GM19468 (cell line): ENCODE data around the gene CENPB.
"Not testable (repeated sequence)": the region's sequence is repeated elsewhere in the genome, so short reads cannot be mapped to it uniquely, and the experiment has no call there.

ENCODE experiments used
- ATAC-seq: cut with Tn5 transposase; IDR thresholded peaks from one replicate; pipeline ENCODE4 v1.9.1; 2021; ENCODE audit warnings: mild to moderate bottlenecking, moderate library complexity, moderate number of reproducible peaks; ENCODE audit not compliant: unreplicated experiment; ENCODE audit errors: extremely low read depth

The CENPB gene, protein sequence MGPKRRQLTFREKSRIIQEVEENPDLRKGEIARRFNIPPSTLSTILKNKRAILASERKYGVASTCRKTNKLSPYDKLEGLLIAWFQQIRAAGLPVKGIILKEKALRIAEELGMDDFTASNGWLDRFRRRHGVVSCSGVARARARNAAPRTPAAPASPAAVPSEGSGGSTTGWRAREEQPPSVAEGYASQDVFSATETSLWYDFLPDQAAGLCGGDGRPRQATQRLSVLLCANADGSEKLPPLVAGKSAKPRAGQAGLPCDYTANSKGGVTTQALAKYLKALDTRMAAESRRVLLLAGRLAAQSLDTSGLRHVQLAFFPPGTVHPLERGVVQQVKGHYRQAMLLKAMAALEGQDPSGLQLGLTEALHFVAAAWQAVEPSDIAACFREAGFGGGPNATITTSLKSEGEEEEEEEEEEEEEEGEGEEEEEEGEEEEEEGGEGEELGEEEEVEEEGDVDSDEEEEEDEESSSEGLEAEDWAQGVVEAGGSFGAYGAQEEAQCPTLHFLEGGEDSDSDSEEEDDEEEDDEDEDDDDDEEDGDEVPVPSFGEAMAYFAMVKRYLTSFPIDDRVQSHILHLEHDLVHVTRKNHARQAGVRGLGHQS

DNA sequence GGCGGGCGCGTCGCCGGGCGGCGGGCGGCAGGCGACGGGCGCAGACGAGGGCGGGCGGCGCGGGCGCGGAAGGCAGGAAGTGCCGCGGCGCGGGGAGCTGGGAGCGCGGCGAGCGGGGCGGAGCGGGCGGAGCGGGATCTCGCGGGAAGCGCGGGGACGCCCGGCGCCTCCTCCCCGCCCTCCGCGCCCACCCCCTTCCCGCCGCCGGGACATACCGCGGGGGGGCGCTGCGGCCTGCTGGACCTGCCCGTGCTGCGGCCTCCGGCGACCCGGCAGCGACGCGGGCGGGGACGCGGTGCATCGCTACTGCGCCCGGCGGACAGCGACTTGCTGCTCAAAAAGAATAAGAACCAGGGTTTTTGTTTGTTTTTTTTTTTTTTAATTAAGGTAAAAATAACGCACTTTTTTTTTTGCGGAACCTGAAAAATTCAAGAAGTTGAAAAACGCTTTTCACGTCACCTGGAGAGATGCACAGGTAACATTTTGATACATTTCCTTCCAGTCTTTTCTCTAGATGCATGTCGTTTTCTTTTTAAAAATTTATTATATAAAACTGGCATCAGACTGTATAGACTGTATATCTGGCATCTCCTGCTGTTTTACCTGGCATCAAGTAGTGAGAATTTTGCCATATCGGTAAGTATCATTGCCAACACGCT, at the start of gene CENPB:
TSS of gene CENPB (minus strand) at position 76 of the 659 bp plus-strand sequence. CDS start 257 bp downstream, outside the sequence.
- ATAC-seq = peak; percentile 82

GRCh38 chr20:3836132-3836531, 49.6 kb upstream of the CENPB start:
- no peak for ATAC-seq

GRCh38 chr20:3829891-3830290, 43.4 kb upstream of the CENPB start:
- not testable (repeated sequence) for ATAC-seq

GRCh38 chr20:3828798-3829197, 42.3 kb upstream of the CENPB start:
- no peak for ATAC-seq

DNA sequence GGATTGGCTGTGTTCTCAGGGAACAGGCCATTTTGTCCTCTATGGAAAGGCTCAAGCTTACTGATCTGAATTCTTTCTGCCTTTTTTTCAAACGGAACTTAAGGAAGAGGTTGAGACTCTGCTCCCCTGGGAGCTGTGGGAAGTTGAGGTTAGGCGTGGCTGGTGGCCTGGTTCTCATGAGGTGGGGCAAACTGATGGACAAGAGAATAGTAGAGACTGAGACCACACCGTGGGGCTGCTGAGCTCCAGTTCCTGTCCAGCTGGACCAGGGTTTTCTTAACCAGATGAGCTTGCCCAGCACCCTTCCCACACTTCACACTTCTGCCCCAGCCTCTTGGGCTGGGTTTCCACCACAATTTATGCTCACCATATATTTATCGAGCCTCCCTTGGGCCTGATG, 39.9 kb upstream of the CENPB start:
- ATAC-seq = no peak

GRCh38 chr20:3825526-3825925, 39.0 kb upstream of the CENPB start:
- no peak for ATAC-seq

DNA sequence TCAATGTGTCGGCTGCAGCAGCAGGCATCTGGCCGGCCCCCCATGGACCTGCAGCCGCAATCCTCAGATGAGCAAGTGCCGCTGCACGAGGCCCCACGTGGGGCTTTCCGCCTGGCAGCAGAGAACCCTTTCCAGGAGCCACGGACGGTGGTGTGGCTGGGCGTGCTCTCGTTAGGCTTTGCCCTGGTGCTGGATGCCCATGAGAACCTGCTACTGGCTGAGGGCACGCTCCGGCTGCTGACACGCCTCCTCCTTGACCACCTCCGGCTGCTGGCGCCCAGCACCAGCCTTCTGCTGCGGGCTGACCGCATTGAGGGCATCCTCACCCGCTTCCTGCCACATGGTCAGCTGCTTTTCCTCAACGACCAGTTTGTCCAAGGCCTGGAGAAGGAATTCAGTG, 37.3 kb upstream of the CENPB start:
- ATAC-seq = no peak

GRCh38 chr20:3821996-3822395, 35.5 kb upstream of the CENPB start:
- ATAC-seq = no peak

DNA sequence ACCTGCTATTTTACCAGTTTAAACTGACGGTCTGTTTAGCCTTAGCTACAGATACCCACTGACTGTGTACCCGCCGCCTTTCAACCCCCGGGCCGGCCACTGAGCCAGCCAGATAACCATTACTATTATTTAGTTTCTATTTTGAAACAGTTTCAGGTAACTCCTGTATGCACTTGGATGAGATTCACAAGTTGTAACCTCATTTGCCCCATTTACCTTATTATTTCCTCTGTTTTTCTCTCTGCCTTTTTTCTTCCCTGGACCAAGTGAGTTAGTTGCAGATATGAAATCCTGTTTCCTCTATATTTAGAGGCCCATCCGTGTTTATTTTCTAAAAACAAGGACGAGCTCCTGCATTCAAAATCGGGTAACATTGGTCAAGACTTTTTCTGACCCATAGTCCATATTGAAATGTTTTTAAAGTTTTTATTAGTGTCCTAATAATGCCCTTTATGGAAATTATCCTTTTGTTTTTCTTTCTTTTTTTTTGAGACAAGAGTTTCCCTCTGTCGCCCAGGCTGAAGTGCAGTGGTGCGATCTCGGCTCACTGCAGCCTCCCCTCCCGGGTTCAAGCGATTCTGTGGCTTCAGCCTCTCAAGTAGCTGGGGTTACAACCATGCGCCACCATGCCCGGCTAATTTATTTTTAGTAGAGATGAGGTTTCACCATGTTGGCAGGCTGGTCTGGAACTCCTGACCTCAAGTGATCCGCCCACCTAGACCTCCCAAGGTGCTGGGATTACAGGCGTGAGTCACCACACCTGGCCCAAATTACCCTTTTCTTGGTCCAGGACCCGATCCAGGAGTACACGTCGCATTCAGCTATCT, 34.6 kb upstream of the CENPB start:
- no peak for ATAC-seq

- peak; percentile 61 for ATAC-seq
Observed at GRCh38 chr20:3820048-3820900, 33.7 kb upstream of the CENPB start, which contains the start of gene AP5S1. AP5S1 (plus strand) TSS chr20:3820547; CDS start chr20:3822118, 1,571 bp downstream.

- ATAC-seq = no peak
Observed at GRCh38 chr20:3819411-3820047, 33.0 kb upstream of the CENPB start.

- ATAC-seq = no peak
Observed at GRCh38 chr20:3818155-3819151, 31.9 kb upstream of the CENPB start.

- ATAC-seq = no peak
Observed at GRCh38 chr20:3815703-3816315, 29.3 kb upstream of the CENPB start.

- no peak for ATAC-seq
Observed at GRCh38 chr20:3814928-3815495, 28.5 kb upstream of the CENPB start.

DNA sequence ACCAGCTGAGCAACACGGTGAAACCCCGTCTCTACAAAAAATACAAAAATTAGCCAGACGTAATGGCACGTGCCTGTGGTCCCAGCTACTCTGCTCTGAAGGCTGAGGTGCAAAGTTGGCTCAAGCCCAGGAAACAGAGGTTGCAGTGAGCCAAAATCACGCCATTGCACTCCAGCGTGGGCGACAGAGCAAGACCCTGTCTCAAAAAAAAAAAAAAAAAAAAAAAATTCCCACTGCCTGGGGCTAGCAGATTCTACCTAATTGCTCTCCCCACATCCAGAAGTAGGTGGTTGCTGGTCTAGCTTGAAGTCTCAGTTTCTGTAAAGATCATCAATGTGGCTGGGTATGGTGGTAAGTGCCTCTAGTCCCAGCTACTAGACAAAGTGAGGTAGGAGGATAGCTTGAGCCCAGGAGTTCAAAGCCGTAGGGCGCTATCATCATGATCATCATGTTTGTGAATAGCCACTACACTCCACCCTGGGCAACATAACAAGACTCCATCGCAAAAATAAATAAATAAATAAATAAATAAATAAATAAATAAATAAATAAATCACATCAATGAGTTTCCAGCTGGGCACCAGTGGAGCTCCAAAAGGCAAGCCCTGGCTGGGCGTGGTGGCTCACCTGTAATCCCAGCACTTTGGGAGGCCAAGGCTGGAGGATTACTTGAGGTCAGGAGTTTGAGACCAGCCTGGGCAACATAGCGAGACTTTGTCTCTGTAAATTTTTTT, 27.5 kb upstream of the CENPB start:
- no peak for ATAC-seq
